A549 (cell line): Measurements from ENCODE around the gene JMJD6. TPM values are rescaled to one million over a fixed set of nuclear protein-coding genes. Genes with fewer than 3 reads are reported as not detected.

Source experiments
- ATAC-seq, 2 experiments: fragments of 200-7000 bp in 1 of 2; fragments of >200 bp in 1 of 2; cut with Nextera tagmentation in 1 of 2; cut with Tn5 transposase in 1 of 2; 3 replicates each; pipeline versions ENCODE4 v1.8.0 to v1.9.1; 2018 to 2020; ENCODE audit warnings: mild to moderate bottlenecking in 1 of 2, moderate library complexity in 1 of 2
- CTCF ChIA-PET: fragments of 300-600 bp; sonication (Branson Sonifier 250); formaldehyde crosslinking; extraction: SDS; loops from one replicate; lab custom pipeline; 2021; ENCODE audit warnings: antibody characterized with exemption, inconsistent platforms; lab: Yijun Ruan, JAX
- POLR2A ChIA-PET: fragments of 350-600 bp; formaldehyde crosslinking; extraction: SDS; loops from one replicate; lab custom pipeline; 2021; ENCODE audit warnings: antibody characterized with exemption, inconsistent platforms; lab: Yijun Ruan, JAX
- DNase-seq, 2 experiments: peaks; one replicate each; pipeline versions ENCODE4 v3.0.0 to v3.0.0-alpha.2; 2011 to 2016; ENCODE audit warnings: low read depth in 1 of 2, low spot score in 1 of 2
- FAIRE-seq: peaks from 2 replicates; lab custom pipeline; 2011; peaks lifted over from hg19 to GRCh38; lab: Jason Lieb, UNC
- H3K27ac ChIP-seq, 2 experiments: fragments of >200 bp; sonication (Bioruptor Twin); formaldehyde crosslinking; 3 replicates each; pipeline ENCODE4 v1.5.1; 2016 to 2017
- H3K4me1 ChIP-seq: fragments of >200 bp; sonication (Bioruptor Twin); formaldehyde crosslinking; 3 replicates; pipeline ENCODE4 v1.6.1; 2016
- H3K4me2 ChIP-seq: fragments of >200 bp; sonication (Bioruptor Twin); formaldehyde crosslinking; 3 replicates; pipeline ENCODE4 v1.6.1; 2016
- H3K4me3 ChIP-seq: fragments of >200 bp; sonication (Bioruptor Twin); formaldehyde crosslinking; 3 replicates; pipeline ENCODE4 v1.5.1; 2016
- H3K9me3 ChIP-seq: fragments of >200 bp; sonication (Bioruptor Twin); formaldehyde crosslinking; 3 replicates; pipeline ENCODE4 v1.6.1; 2016
- ATOH8 ChIP-seq: fragments of 250-450 bp; sonication (Bioruptor Pico); IDR thresholded peaks from 2 replicates; pipeline ENCODE4 v1.5.0; 2020; ENCODE audit warnings: low read depth, mild to moderate bottlenecking, moderate library complexity
- BHLHE40 ChIP-seq: IDR thresholded peaks from 2 replicates; pipeline ENCODE4 v1.6.1; 2012; ENCODE audit warnings: low read depth, low read length, inconsistent platforms
- CEBPB ChIP-seq, 2 experiments: fragments of >200 bp in 1 of 2; sonication (Bioruptor Twin) in 1 of 2; formaldehyde crosslinking in 1 of 2; IDR thresholded peaks; 2 replicates each; pipeline ENCODE4 v1.6.1; 2012 to 2016
- CTCF ChIP-seq: fragments of >200 bp; sonication (Bioruptor Twin); formaldehyde crosslinking; IDR thresholded peaks from 3 replicates; pipeline ENCODE4 v1.5.1; 2016
- E2F6 ChIP-seq: IDR thresholded peaks from 2 replicates; pipeline ENCODE4 v1.6.1; 2012; ENCODE audit warnings: low read depth, borderline replicate concordance
- EHMT2 ChIP-seq: fragments of 200-600 bp; sonication (generic); IDR thresholded peaks from 2 replicates; pipeline ENCODE4 v1.6.1; 2016; ENCODE audit warnings: antibody characterized with exemption, low read depth, mild to moderate bottlenecking, moderate library complexity
- ELK1 ChIP-seq: fragments of 150-350 bp; IDR thresholded peaks from 2 replicates; pipeline ENCODE4 v1.6.1; 2014; ENCODE audit warnings: low read depth, mild to moderate bottlenecking, low read length
- FOXS1 ChIP-seq: fragments of 250-450 bp; sonication (Bioruptor Pico); IDR thresholded peaks from 2 replicates; pipeline ENCODE4 v1.5.0; 2020; ENCODE audit warnings: mild to moderate bottlenecking, moderate library complexity
- HMGXB4 ChIP-seq: fragments of 250-450 bp; sonication (Bioruptor Pico); IDR thresholded peaks from 2 replicates; pipeline ENCODE4 v1.5.0; 2021; ENCODE audit warnings: mild to moderate bottlenecking, moderate library complexity, borderline replicate concordance
- HOXB13 ChIP-seq: fragments of 250-450 bp; sonication (Bioruptor Pico); IDR thresholded peaks from 2 replicates; pipeline ENCODE4 v1.5.0; 2020; ENCODE audit warnings: low read depth, mild to moderate bottlenecking, moderate library complexity
- HOXB5 ChIP-seq: fragments of 250-450 bp; sonication (Bioruptor Pico); IDR thresholded peaks from 2 replicates; pipeline ENCODE4 v1.5.0; 2020; ENCODE audit warnings: mild to moderate bottlenecking, moderate library complexity
- JUNB ChIP-seq: fragments of >200 bp; sonication (Bioruptor Twin); formaldehyde crosslinking; IDR thresholded peaks from 2 replicates; pipeline ENCODE4 v1.6.1; 2016
- KDM5A ChIP-seq: fragments of 200-600 bp; sonication (generic); IDR thresholded peaks from 2 replicates; pipeline ENCODE4 v1.6.1; 2016; ENCODE audit warnings: antibody characterized with exemption, mild to moderate bottlenecking
- MAFK ChIP-seq: fragments of 450-650 bp; IDR thresholded peaks from 2 replicates; pipeline ENCODE4 v1.6.1; 2014; ENCODE audit not compliant: partially characterized antibody
- NFE2L2 ChIP-seq: fragments of 150-350 bp; conservative IDR thresholded peaks from 2 replicates; pipeline ENCODE4 v1.6.1; 2014; ENCODE audit warnings: low read length
- PHF8 ChIP-seq: fragments of 200-600 bp; sonication (generic); IDR thresholded peaks from 2 replicates; pipeline ENCODE4 v1.6.1; 2016; ENCODE audit warnings: low read depth, mild to moderate bottlenecking, antibody characterized with exemption, moderate library complexity, borderline replicate concordance
- POLR2A ChIP-seq: IDR thresholded peaks from 2 replicates; pipeline ENCODE4 v1.6.1; 2012; ENCODE audit warnings: mild to moderate bottlenecking, low read length
- POLR2AphosphoS2 ChIP-seq: conservative IDR thresholded peaks from 2 replicates; pipeline ENCODE4 v1.6.1; 2012; ENCODE audit warnings: low read length, improper control_type of control experiment, inconsistent platforms
- REST ChIP-seq: fragments of 200-600 bp; sonication (generic); IDR thresholded peaks from 2 replicates; pipeline ENCODE4 v1.6.1; 2016; ENCODE audit warnings: antibody characterized with exemption, mild to moderate bottlenecking, moderate library complexity
- SMC3 ChIP-seq: fragments of >200 bp; sonication (Bioruptor Twin); formaldehyde crosslinking; IDR thresholded peaks from 3 replicates; pipeline ENCODE4 v1.6.1; 2018; ENCODE audit warnings: inconsistent platforms
- TFCP2L1 ChIP-seq: fragments of 250-450 bp; sonication (Bioruptor Pico); IDR thresholded peaks from 2 replicates; pipeline ENCODE4 v1.5.0; 2021; ENCODE audit warnings: mild to moderate bottlenecking
- ZC3H11A ChIP-seq: fragments of 450-650 bp; IDR thresholded peaks from 2 replicates; pipeline ENCODE4 v1.6.1; 2014; ENCODE audit warnings: antibody characterized with exemption, mild to moderate bottlenecking
- WGBS: methylation state at CpG from one replicate; pipeline ENCODE4 v1.1.6; 2017; ENCODE audit errors: missing lambda C conversion rate; 5-methylcytosine and 5-hydroxymethylcytosine counted together
- polyA plus RNA-seq, 4 experiments: library from polyadenylated mRNA; depleted of rRNA in 3 of 4; stranded (reverse); fragments of >200 nt; fragmentation: RNase III in 1 of 4; extraction: RNeasy Plus Mini Kit Qiagen cat#74134 plus additional on column Dnase treatment in 1 of 4; gene quantifications; 2 replicates in 3 of 4; 3 replicates in 1 of 4; pipeline ENCODE4 v1.2.3, GENCODE V29; 2011 to 2017

The JMJD6 gene
- polyA plus RNA-seq, 2 of the 4 experiments (the other 2 are of a cell fraction) = 17.5 to 53.3 TPM

- POLR2A ChIA-PET = no interaction called here
- no peak for FAIRE-seq
- DNase-seq = no peak
- TF ChIP-seq EHMT2 = no peak
- no peak for TF ChIP-seq ZC3H11A
- no peak for TF ChIP-seq HMGXB4 (CRISPR knock-in tag)
- TF ChIP-seq CEBPB (IDR thresholded peaks at IDR 0.05) = no peak
- TF ChIP-seq HOXB13 (CRISPR knock-in tag) = no peak
- TF ChIP-seq CTCF = no peak
- TF ChIP-seq BHLHE40 = no peak
- no peak for TF ChIP-seq PHF8
- no peak for TF ChIP-seq TFCP2L1
- TF ChIP-seq E2F6 = no peak
- TF ChIP-seq ELK1 = no peak
- no peak for TF ChIP-seq POLR2A
- TF ChIP-seq NFE2L2 = no peak
- no peak for TF ChIP-seq POLR2AphosphoS2
- TF ChIP-seq FOXS1 (CRISPR knock-in tag) = no peak
- TF ChIP-seq HOXB5 (CRISPR knock-in tag) = no peak
- 90% methylated on average over 4 of the region's 4 CpGs for WGBS
- no peaks in the 10 kb centered on the region for H3K4me1 ChIP-seq
- no peak overlapping the region for H3K27ac ChIP-seq
- ATAC-seq = no peak
- H3K4me3 ChIP-seq = no peak overlapping the region
- no peak overlapping the region for H3K4me2 ChIP-seq
- no peaks in the 10 kb centered on the region for H3K9me3 ChIP-seq
- CTCF ChIA-PET = interaction anchor here (0.7 to 1.7 kb wide), 2 partner anchors 9 to 220 kb away, joined by 3 read pairs; no protein-coding TSS in a partner anchor
These were observed 25.6 kb upstream of the JMJD6 start for GRCh38 chr17:76752006-76752405.

GRCh38 chr17:76751416-76751993 is 25.1 kb upstream of the JMJD6 start:
- H3K4me1 ChIP-seq = no peaks in the 10 kb centered on the region
- no peaks in the 10 kb centered on the region for H3K9me3 ChIP-seq
- DNase-seq (no peak), ATAC-seq (no peak), FAIRE-seq (no peak)
- no peak overlapping the region for H3K4me3 ChIP-seq
- no peak overlapping the region for H3K27ac ChIP-seq
- H3K4me2 ChIP-seq = no peak overlapping the region
- TF ChIP-seq ATOH8 (CRISPR knock-in tag) = no peak
- TF ChIP-seq E2F6 = no peak
- TF ChIP-seq MAFK = peak; percentile 63
- TF ChIP-seq JUNB = no peak
- no peak for TF ChIP-seq REST
- TF ChIP-seq SMC3 = no peak
- no peak for TF ChIP-seq POLR2AphosphoS2
- TF ChIP-seq EHMT2 = no peak
- TF ChIP-seq KDM5A = no peak
- ChIA-PET POLR2A (no interaction called here), CTCF (interaction anchor here (0.7 to 1.5 kb wide), 2 partner anchors 12 to 220 kb away, joined by 3 to 6 read pairs; no protein-coding TSS in a partner anchor)
- 91% methylated on average over 3 of the region's 3 CpGs for WGBS
